ENCODE measurements around the gene TMEM121. TPM values are rescaled to one million over a fixed set of nuclear protein-coding genes. Genes with fewer than 3 reads are reported as not detected.
"Not testable (repeated sequence)": the region's sequence is repeated elsewhere in the genome, so short reads cannot be mapped to it uniquely, and the experiment has no call there.

The TMEM121 gene
- total RNA-seq, 1 donor from 2014 or later: 2.1 TPM

- H3K27me3 ChIP-seq (ENCODE audit: low read depth): no peaks in the 10 kb centered on the region
- H3K27ac ChIP-seq (replicated peaks): no peak overlapping the region
- no peak for DNase-seq
- no peaks in the 10 kb centered on the region for H3K4me1 ChIP-seq
- no peaks in the 10 kb centered on the region for H3K9me3 ChIP-seq (replicated peaks)
- no peak for TF ChIP-seq CTCF (IDR thresholded peaks at IDR 0.05; ENCODE audit: borderline replicate concordance)
- H3K36me3 ChIP-seq: no peaks in the 10 kb centered on the region
- intact Hi-C loops (cut with micrococcal nuclease): no loop called here
- H3K4me3 ChIP-seq: no peak overlapping the region
These were observed 50.2 kb downstream of the TMEM121 start for GRCh38 chr14:105576525-105577088.

- DNase-seq: no peak
These were observed 51.0 kb downstream of the TMEM121 start for GRCh38 chr14:105577314-105577861.

GRCh38 chr14:105578070-105578469, 51.7 kb downstream of the TMEM121 start:
- TF ChIP-seq CTCF (IDR thresholded peaks at IDR 0.05; ENCODE audit: borderline replicate concordance): no peak
- Histone ChIP-seq H3K27me3 (ENCODE audit: low read depth) (no peaks in the 10 kb centered on the region), H3K36me3 (no peaks in the 10 kb centered on the region), H3K4me3 (no peak overlapping the region), H3K9me3 (replicated peaks) (no peaks in the 10 kb centered on the region), H3K27ac (replicated peaks) (no peak overlapping the region), H3K4me1 (no peaks in the 10 kb centered on the region)
- DNase-seq: no peak
- intact Hi-C loops (cut with micrococcal nuclease): no loop called here

More at GRCh38 chr14:105577314-105577861, 51.0 kb downstream of the TMEM121 start:
- no peaks in the 10 kb centered on the region for H3K27me3 ChIP-seq (ENCODE audit: low read depth)
- no peak for TF ChIP-seq CTCF (IDR thresholded peaks at IDR 0.05; ENCODE audit: borderline replicate concordance)
- intact Hi-C loops (cut with micrococcal nuclease): no loop called here
- no peaks in the 10 kb centered on the region for H3K9me3 ChIP-seq (replicated peaks)
- no peaks in the 10 kb centered on the region for H3K4me1 ChIP-seq
- no peak overlapping the region for H3K4me3 ChIP-seq
- H3K36me3 ChIP-seq: no peaks in the 10 kb centered on the region
- H3K27ac ChIP-seq (replicated peaks): no peak overlapping the region

GRCh38 chr14:105579221-105579620, 52.8 kb downstream of the TMEM121 start:
- intact Hi-C loops (cut with micrococcal nuclease): not testable (repeated sequence)

More at GRCh38 chr14:105579221-105579620, 52.8 kb downstream of the TMEM121 start:
- DNase-seq; H3K36me3 ChIP-seq; H3K27me3 ChIP-seq (ENCODE audit: low read depth); H3K4me3 ChIP-seq; H3K9me3 ChIP-seq (replicated peaks); H3K27ac ChIP-seq (replicated peaks); H3K4me1 ChIP-seq: not testable (repeated sequence)

Other genes starting within 250 kb of the TMEM121 start
- gene BRF1, start 225.6 kb upstream of the TMEM121 start, total RNA-seq: 19.8 TPM
- 64.0 TPM for gene PACS2, start 211.8 kb upstream of the TMEM121 start, total RNA-seq
- gene TEX22, start 128.0 kb upstream of the TMEM121 start, total RNA-seq: 0.99 TPM
- 192 TPM for gene MTA1, start 106.8 kb upstream of the TMEM121 start, total RNA-seq
- gene CRIP2, start 51.8 kb upstream of the TMEM121 start, total RNA-seq: 1,068 TPM
- 65.9 TPM for gene CRIP1, start 39.7 kb upstream of the TMEM121 start, total RNA-seq
- 4.0 TPM for gene TEDC1, start 35.3 kb upstream of the TMEM121 start, total RNA-seq